ENCODE data around the gene NDUFB2. TPM values are rescaled to one million over a fixed set of nuclear protein-coding genes. Genes with fewer than 3 reads are reported as not detected.

The NDUFB2 gene
- polyA plus RNA-seq, 1 donor from 2014 or later, result 367 TPM

Other genes starting within 250 kb of the NDUFB2 start
- gene MKRN1, start 217.2 kb upstream of the NDUFB2 start, polyA plus RNA-seq, result 124 TPM
- not detected for gene DENND2A, start 55.9 kb upstream of the NDUFB2 start, polyA plus RNA-seq
- 38.4 TPM for gene ADCK2, start 23.8 kb upstream of the NDUFB2 start, polyA plus RNA-seq
- 11.6 TPM for gene BRAF, start 228.2 kb downstream of the NDUFB2 start, polyA plus RNA-seq

Data from IgD-negative memory B cell (primary cell).